GM12892 (cell line): Measurements from ENCODE around the gene APOLD1.

Source experiments
- POLR2A ChIP-seq: IDR thresholded peaks from 2 replicates; pipeline ENCODE4 v1.6.1; 2011; ENCODE audit warnings: low read depth, low read length, control low read depth
- POLR2AphosphoS5 ChIP-seq: IDR thresholded peaks from 2 replicates; pipeline ENCODE4 v1.6.1; 2011; ENCODE audit warnings: low read depth, low read length, control low read depth
- TAF1 ChIP-seq: IDR thresholded peaks from 2 replicates; pipeline ENCODE4 v1.6.1; 2011; ENCODE audit warnings: low read depth, mild to moderate bottlenecking, control low read depth, low read length, borderline replicate concordance

GRCh38 chr12:12803186-12803585, 17.7 kb downstream of the APOLD1 start:
- no peak for TF ChIP-seq POLR2AphosphoS5
- no peak for TF ChIP-seq POLR2A
- no peak for TF ChIP-seq TAF1
